Natural killer cell (primary cell): Measurements from ENCODE around the gene TM4SF4. TPM values are rescaled to one million over a fixed set of nuclear protein-coding genes. Genes with fewer than 3 reads are reported as not detected.
A peak's percentile ranks its signal among the peaks of the same experiment; 100 is the strongest.

ENCODE experiments used
- ATAC-seq, 3 donors: fragments of 150-1000 bp in 2 of 3; fragments of 200-7000 bp in 1 of 3; cut with Tn5 transposase; 1 replicate in 1 of 3; 2 replicates in 2 of 3; pipeline ENCODE4 v1.10.0; 2021; ENCODE audit warnings: mild to moderate bottlenecking in 2 of 3, moderate library complexity in 2 of 3
- DNase-seq, 2 donors: peaks; one replicate each; pipeline versions ENCODE4 v3.0.0 to v3.0.0-alpha.2; 2013 to 2021; ENCODE audit warnings: mixed read lengths in 1 of 2
- H3K27ac ChIP-seq: one replicate; pipeline ENCODE4 v1.5.1; 2013; ENCODE audit warnings: mild to moderate bottlenecking, low read length
- H3K27me3 ChIP-seq: one replicate; pipeline ENCODE4 v1.6.1; 2013; ENCODE audit warnings: low read length; ENCODE audit not compliant: control insufficient read depth, insufficient read depth
- H3K36me3 ChIP-seq: one replicate; pipeline ENCODE4 v1.6.1; 2013; ENCODE audit warnings: low read length; ENCODE audit not compliant: control insufficient read depth, insufficient read depth
- H3K4me1 ChIP-seq: one replicate; pipeline ENCODE4 v1.6.1; 2013; ENCODE audit warnings: low read length; ENCODE audit not compliant: control insufficient read depth, insufficient read depth
- H3K4me3 ChIP-seq: one replicate; pipeline ENCODE4 v1.5.1; 2013; ENCODE audit warnings: low read length
- H3K9me3 ChIP-seq: one replicate; pipeline ENCODE4 v1.6.1; 2013; ENCODE audit warnings: low read length; ENCODE audit not compliant: control insufficient read depth, insufficient read depth
- H3K27ac Mint-ChIP-seq, 2 donors: one replicate each; pipeline ENCODE4 v1.8.0; 2022; ENCODE audit warnings: mild to moderate bottlenecking in 2 of 2, mixed read lengths in 2 of 2, moderate library complexity in 1 of 2
- H3K27me3 Mint-ChIP-seq, 2 donors: one replicate each; pipeline ENCODE4 v1.8.0; 2022; ENCODE audit warnings: low read depth in 2 of 2, mixed read lengths in 2 of 2
- H3K36me3 Mint-ChIP-seq: one replicate; pipeline ENCODE4 v1.8.0; 2022; ENCODE audit warnings: mixed read lengths
- H3K4me1 Mint-ChIP-seq, 2 donors: one replicate each; pipeline ENCODE4 v1.8.0; 2022; ENCODE audit warnings: mixed read lengths in 2 of 2
- H3K4me3 Mint-ChIP-seq: one replicate; pipeline ENCODE4 v1.8.0; 2022; ENCODE audit warnings: mild to moderate bottlenecking, moderate library complexity, mixed read lengths
- H3K9me3 Mint-ChIP-seq, 2 donors: one replicate each; pipeline ENCODE4 v1.8.0; 2022; ENCODE audit warnings: mixed read lengths in 2 of 2
- CTCF ChIP-seq: fragments of 200-600 bp; IDR thresholded peaks from one replicate; pipeline ENCODE4 v1.8.0; 2022; ENCODE audit warnings: antibody characterized with exemption
- WGBS: methylation state at CpG from one replicate; pipeline ENCODE4 v1.1.7; 2013; ENCODE audit warnings: missing lambda C conversion rate; ENCODE audit not compliant: insufficient coverage; 5-methylcytosine and 5-hydroxymethylcytosine counted together
- intact Hi-C: fragments of 100-400 bp; cut with micrococcal nuclease; formaldehyde crosslinking; loops from one replicate; pipeline ENCODE4 v1.14.2; 2022
- total RNA-seq, 4 donors: library from RNA; stranded (reverse); fragments of 120-200 nt in 1 of 4; gene quantifications; one replicate each; pipeline versions ENCODE4 v1.2.3 to v1.2.4, GENCODE V29; 2013 to 2022

Gene TM4SF4
- total RNA-seq, 3 donors from 2014 or later (not counting 1 experiment from before 2014, with no cell fraction given), result not detected

- peaks cover 19% of the 10 kb centered on the region for H3K4me1 ChIP-seq
- peaks cover 2% of the 10 kb centered on the region for H3K27me3 ChIP-seq
- H3K9me3 ChIP-seq, result no peaks in the 10 kb centered on the region
- WGBS, result 70% methylated on average over 2 of the region's 2 CpGs
- H3K27me3 Mint-ChIP-seq, result peaks cover 9 to 29% of the 10 kb centered on the region in 2 donors
- intact Hi-C loops, result no loop called here
- H3K4me3 Mint-ChIP-seq, result no peak overlapping the region
- H3K36me3 Mint-ChIP-seq, result no peaks in the 10 kb centered on the region
- DNase-seq (no peak), ATAC-seq (no peak)
- H3K4me1 Mint-ChIP-seq, result peaks cover 20 to 23% of the 10 kb centered on the region in 2 donors
- peak overlapping the region; percentile 9 to 74 for H3K27ac Mint-ChIP-seq
- TF ChIP-seq CTCF, result no peak
- no peaks in the 10 kb centered on the region for H3K36me3 ChIP-seq
- no peak overlapping the region for H3K4me3 ChIP-seq
- no peaks in the 10 kb centered on the region for H3K9me3 Mint-ChIP-seq
- H3K27ac ChIP-seq, result no peak overlapping the region
Observed at GRCh38 chr3:149506965-149507364, 32.5 kb downstream of the TM4SF4 start.

- Histone ChIP-seq H3K4me3 (no peak overlapping the region), H3K27ac (no peak overlapping the region), H3K27me3 (peaks cover 6% of the 10 kb centered on the region), H3K9me3 (no peaks in the 10 kb centered on the region), H3K36me3 (no peaks in the 10 kb centered on the region), H3K4me1 (peaks cover 19% of the 10 kb centered on the region)
- intact Hi-C loops, result no loop called here
- Mint-ChIP-seq H3K4me1 (peaks cover 28% of the 10 kb centered on the region in 2 donors), H3K27ac (peak overlapping the region; percentile 9 to 74), H3K36me3 (no peaks in the 10 kb centered on the region), H3K4me3 (peak overlapping the region; percentile 25), H3K9me3 (no peaks in the 10 kb centered on the region), H3K27me3 (peaks cover 10 to 35% of the 10 kb centered on the region in 2 donors)
- peak; percentile 23 to 24 for DNase-seq
- no peak for TF ChIP-seq CTCF
- peak; percentile 78 to 81 (median 80) for ATAC-seq
- WGBS, result 5% methylated on average over 10 of the region's 14 CpGs
Observed at GRCh38 chr3:149507491-149508324, 33.2 kb downstream of the TM4SF4 start.

- Mint-ChIP-seq H3K4me3 (no peak overlapping the region), H3K9me3 (no peaks in the 10 kb centered on the region), H3K36me3 (no peaks in the 10 kb centered on the region), H3K27ac (no peak overlapping the region), H3K4me1 (peaks cover 28% of the 10 kb centered on the region in 2 donors), H3K27me3 (peaks cover 8 to 25% of the 10 kb centered on the region in 2 donors)
- Histone ChIP-seq H3K27me3 (peaks cover 6% of the 10 kb centered on the region), H3K36me3 (no peaks in the 10 kb centered on the region), H3K9me3 (no peaks in the 10 kb centered on the region), H3K4me1 (peaks cover 19% of the 10 kb centered on the region), H3K27ac (no peak overlapping the region), H3K4me3 (no peak overlapping the region)
- intact Hi-C loops, result no loop called here
- WGBS, result 100% methylated on average over 2 of the region's 3 CpGs
- DNase-seq, result no peak
- no peak for TF ChIP-seq CTCF
- no peak for ATAC-seq
Observed at GRCh38 chr3:149509526-149509925, 35.0 kb downstream of the TM4SF4 start.
